ENCODE results near the gene EPHB1.

DNA sequence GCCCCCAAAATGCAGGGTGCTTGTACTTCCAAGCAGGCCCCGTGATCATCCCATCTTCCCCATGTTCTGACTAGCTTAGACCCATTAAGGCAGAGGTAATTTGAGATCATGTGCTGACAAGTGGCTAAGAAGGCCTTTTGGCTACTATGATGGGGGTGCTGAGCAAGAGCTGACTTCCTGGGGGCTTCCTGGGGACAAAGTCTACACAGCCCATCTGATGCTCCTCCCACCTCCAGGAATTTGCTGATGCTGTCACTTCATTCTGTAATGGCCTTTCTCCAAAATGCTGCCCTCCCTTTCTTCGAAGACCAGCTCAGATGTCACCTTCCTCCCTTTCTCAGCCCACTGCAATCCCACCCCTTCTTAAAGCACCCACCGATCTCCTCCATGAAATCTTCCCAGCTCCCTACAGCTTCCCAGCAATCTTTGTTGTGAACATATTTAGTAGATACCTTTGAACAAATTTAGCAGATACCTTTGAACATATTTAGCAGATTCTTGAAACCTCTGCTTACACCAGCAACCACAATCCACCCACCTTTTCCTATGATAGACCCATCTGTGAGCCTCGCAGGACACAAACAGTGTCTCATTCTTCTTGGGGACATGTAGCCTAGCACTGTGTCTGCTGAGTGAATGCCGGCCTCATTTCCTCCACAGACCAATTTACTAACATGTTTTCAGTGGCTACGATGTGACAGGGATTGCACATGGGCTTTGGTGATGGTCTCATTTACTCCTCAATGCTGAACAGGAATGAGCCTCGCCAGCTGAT, 223.3 kb downstream of the EPHB1 start:
- TF ChIP-seq CTCF (IDR thresholded peaks at IDR 0.05) = no peak
- TF ChIP-seq POLR2AphosphoS5 (IDR thresholded peaks at IDR 0.05) = no peak
- TF ChIP-seq POLR2A (IDR thresholded peaks at IDR 0.05) = no peak

Data from transverse colon (tissue), 4 donors.